DOHH2 (cell line): ENCODE data around the gene CMSS1.

Experiments used
- EZH2phosphoT487 ChIP-seq: fragments of 200-600 bp; sonication (generic); IDR thresholded peaks from 2 replicates; pipeline ENCODE4 v1.6.1; 2017; ENCODE audit warnings: borderline replicate concordance, mild to moderate bottlenecking, antibody characterized with exemption, low read length, moderate library complexity, mixed read lengths
- TF ChIP-seq, protein P1 (sequence below): fragments of 200-600 bp; sonication (generic); IDR thresholded peaks from one replicate; pipeline ENCODE4 v1.5.1; 2014; ENCODE audit warnings: antibody characterized with exemption, mild to moderate bottlenecking, low read depth, low read length; ENCODE audit not compliant: poor library complexity, severe bottlenecking

DNA sequence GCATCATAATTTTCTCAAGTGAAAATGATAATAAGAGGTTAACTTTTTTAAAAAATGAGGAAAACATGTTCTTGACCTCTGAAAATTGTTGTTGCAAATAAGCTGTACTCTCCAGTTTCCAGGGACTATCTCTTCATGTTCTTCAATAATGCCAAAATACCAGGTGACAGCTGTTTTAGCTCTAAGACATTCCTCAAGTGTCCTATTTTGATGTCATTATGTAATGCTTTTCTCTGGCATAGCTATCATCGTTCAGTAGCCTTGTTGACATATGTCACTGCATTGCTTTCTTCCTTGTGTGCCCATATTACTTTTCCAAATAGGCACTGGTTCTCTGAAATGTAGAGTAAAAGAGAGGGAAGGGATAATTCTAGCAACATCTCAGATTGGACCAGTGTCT is 302.4 kb downstream of the CMSS1 start:
- TF ChIP-seq, protein P1, sequence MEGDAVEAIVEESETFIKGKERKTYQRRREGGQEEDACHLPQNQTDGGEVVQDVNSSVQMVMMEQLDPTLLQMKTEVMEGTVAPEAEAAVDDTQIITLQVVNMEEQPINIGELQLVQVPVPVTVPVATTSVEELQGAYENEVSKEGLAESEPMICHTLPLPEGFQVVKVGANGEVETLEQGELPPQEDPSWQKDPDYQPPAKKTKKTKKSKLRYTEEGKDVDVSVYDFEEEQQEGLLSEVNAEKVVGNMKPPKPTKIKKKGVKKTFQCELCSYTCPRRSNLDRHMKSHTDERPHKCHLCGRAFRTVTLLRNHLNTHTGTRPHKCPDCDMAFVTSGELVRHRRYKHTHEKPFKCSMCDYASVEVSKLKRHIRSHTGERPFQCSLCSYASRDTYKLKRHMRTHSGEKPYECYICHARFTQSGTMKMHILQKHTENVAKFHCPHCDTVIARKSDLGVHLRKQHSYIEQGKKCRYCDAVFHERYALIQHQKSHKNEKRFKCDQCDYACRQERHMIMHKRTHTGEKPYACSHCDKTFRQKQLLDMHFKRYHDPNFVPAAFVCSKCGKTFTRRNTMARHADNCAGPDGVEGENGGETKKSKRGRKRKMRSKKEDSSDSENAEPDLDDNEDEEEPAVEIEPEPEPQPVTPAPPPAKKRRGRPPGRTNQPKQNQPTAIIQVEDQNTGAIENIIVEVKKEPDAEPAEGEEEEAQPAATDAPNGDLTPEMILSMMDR, result no peak
- TF ChIP-seq EZH2phosphoT487, result no peak
